Adipocyte (in vitro differentiated cells): ENCODE results near the gene SLC39A11.

Source experiments
- DNase-seq: peaks from one replicate; pipeline ENCODE4 v3.0.0-alpha.2; 2015; ENCODE audit warnings: low read depth
- H3K27me3 ChIP-seq: replicated peaks from 2 replicates; pipeline ENCODE4 v1.7.0; 2013; ENCODE audit warnings: mild to moderate bottlenecking, low read length, moderate library complexity; ENCODE audit not compliant: control insufficient read depth, insufficient read depth
- H3K36me3 ChIP-seq: 2 replicates; pipeline ENCODE4 v1.7.0; 2013; ENCODE audit warnings: low read length, mild to moderate bottlenecking, moderate library complexity; ENCODE audit not compliant: control insufficient read depth, insufficient read depth, severe bottlenecking
- H3K4me1 ChIP-seq: 2 replicates; pipeline ENCODE4 v1.7.0; 2013; ENCODE audit warnings: mild to moderate bottlenecking, low read length, moderate library complexity; ENCODE audit not compliant: control insufficient read depth, insufficient read depth
- H3K4me3 ChIP-seq: 2 replicates; pipeline ENCODE4 v1.7.0; 2013; ENCODE audit warnings: mild to moderate bottlenecking, low read length, moderate library complexity
- H3K9ac ChIP-seq: 2 replicates; pipeline ENCODE4 v1.7.0; 2013; ENCODE audit warnings: mild to moderate bottlenecking, low read length, moderate library complexity
- H3K9me3 ChIP-seq: 2 replicates; pipeline ENCODE4 v1.7.0; 2013; ENCODE audit warnings: mild to moderate bottlenecking, low read length, moderate library complexity; ENCODE audit not compliant: control insufficient read depth

SLC39A11 gene

GRCh38 chr17:72683506-72684404, 408.7 kb downstream of the SLC39A11 start:
- peak; percentile 93 for DNase-seq

GRCh38 chr17:72682605-72683004, 409.9 kb downstream of the SLC39A11 start:
- Histone ChIP-seq H3K9ac (no peak overlapping the region), H3K9me3 (no peaks in the 10 kb centered on the region), H3K27me3 (no peaks in the 10 kb centered on the region), H3K4me3 (no peak overlapping the region), H3K36me3 (no peaks in the 10 kb centered on the region), H3K4me1 (peaks cover 22% of the 10 kb centered on the region)
- DNase-seq, result no peak

More at GRCh38 chr17:72683506-72684404, 408.7 kb downstream of the SLC39A11 start:
- Histone ChIP-seq H3K4me1 (peaks cover 22% of the 10 kb centered on the region), H3K4me3 (peak overlapping the region; percentile 27), H3K27me3 (no peaks in the 10 kb centered on the region), H3K9me3 (no peaks in the 10 kb centered on the region), H3K36me3 (no peaks in the 10 kb centered on the region), H3K9ac (no peak overlapping the region)

- DNase-seq, result no peak
- Histone ChIP-seq H3K4me1 (peaks cover 22% of the 10 kb centered on the region), H3K9me3 (no peaks in the 10 kb centered on the region), H3K9ac (no peak overlapping the region), H3K4me3 (no peak overlapping the region), H3K36me3 (no peaks in the 10 kb centered on the region), H3K27me3 (no peaks in the 10 kb centered on the region)
Measured at GRCh38 chr17:72681844-72682243, 410.6 kb downstream of the SLC39A11 start.

GRCh38 chr17:72677714-72678390, 414.6 kb downstream of the SLC39A11 start:
- Histone ChIP-seq H3K4me3 (no peak overlapping the region), H3K9me3 (no peaks in the 10 kb centered on the region), H3K9ac (no peak overlapping the region), H3K4me1 (peaks cover 5% of the 10 kb centered on the region), H3K27me3 (no peaks in the 10 kb centered on the region), H3K36me3 (no peaks in the 10 kb centered on the region)
- DNase-seq, result no peak

GRCh38 chr17:72677108-72677507, 415.4 kb downstream of the SLC39A11 start:
- Histone ChIP-seq H3K36me3 (no peaks in the 10 kb centered on the region), H3K27me3 (no peaks in the 10 kb centered on the region), H3K4me1 (no peaks in the 10 kb centered on the region), H3K9me3 (no peaks in the 10 kb centered on the region), H3K9ac (no peak overlapping the region), H3K4me3 (no peak overlapping the region)
- DNase-seq, result no peak

GRCh38 chr17:72672729-72673128, 419.8 kb downstream of the SLC39A11 start:
- no peak for DNase-seq
- Histone ChIP-seq H3K9ac (no peak overlapping the region), H3K36me3 (no peaks in the 10 kb centered on the region), H3K27me3 (no peaks in the 10 kb centered on the region), H3K4me1 (no peaks in the 10 kb centered on the region), H3K9me3 (no peaks in the 10 kb centered on the region), H3K4me3 (no peak overlapping the region)

- no peak overlapping the region for H3K4me3 ChIP-seq
- no peaks in the 10 kb centered on the region for H3K36me3 ChIP-seq
- DNase-seq, result no peak
- no peaks in the 10 kb centered on the region for H3K27me3 ChIP-seq
- no peaks in the 10 kb centered on the region for H3K4me1 ChIP-seq
- H3K9ac ChIP-seq, result no peak overlapping the region
- H3K9me3 ChIP-seq, result no peaks in the 10 kb centered on the region
Measured at GRCh38 chr17:72671016-72671415, 421.5 kb downstream of the SLC39A11 start.

GRCh38 chr17:72667096-72668063, 425.1 kb downstream of the SLC39A11 start:
- Histone ChIP-seq H3K9ac (no peak overlapping the region), H3K36me3 (no peaks in the 10 kb centered on the region)
- DNase-seq, result no peak

GRCh38 chr17:72665852-72666851, 426.3 kb downstream of the SLC39A11 start:
- H3K4me1 ChIP-seq, result no peaks in the 10 kb centered on the region
- no peaks in the 10 kb centered on the region for H3K27me3 ChIP-seq
- no peak overlapping the region for H3K9ac ChIP-seq
- H3K4me3 ChIP-seq, result no peak overlapping the region
- no peak for DNase-seq
- H3K9me3 ChIP-seq, result no peaks in the 10 kb centered on the region
- H3K36me3 ChIP-seq, result no peaks in the 10 kb centered on the region

More at GRCh38 chr17:72667096-72668063, 425.1 kb downstream of the SLC39A11 start:
- H3K4me1 ChIP-seq, result no peaks in the 10 kb centered on the region
- no peak overlapping the region for H3K4me3 ChIP-seq
- no peaks in the 10 kb centered on the region for H3K9me3 ChIP-seq
- no peaks in the 10 kb centered on the region for H3K27me3 ChIP-seq

- Histone ChIP-seq H3K4me3 (no peak overlapping the region), H3K36me3 (no peaks in the 10 kb centered on the region), H3K4me1 (no peaks in the 10 kb centered on the region), H3K9me3 (no peaks in the 10 kb centered on the region), H3K9ac (no peak overlapping the region), H3K27me3 (no peaks in the 10 kb centered on the region)
- DNase-seq, result no peak
Measured at GRCh38 chr17:72662827-72663190, 429.7 kb downstream of the SLC39A11 start.
